H4 (cell line): ENCODE measurements around the gene WNK3. TPM values are rescaled to one million over a fixed set of nuclear protein-coding genes. Genes with fewer than 3 reads are reported as not detected.
A peak's percentile ranks its signal among the peaks of the same experiment; 100 is the strongest.
"Not testable (repeated sequence)": the region's sequence is repeated elsewhere in the genome, so short reads cannot be mapped to it uniquely, and the experiment has no call there.

Source experiments
- DNase-seq: peaks from one replicate; pipeline ENCODE4 v3.0.0-alpha.2; 2015; ENCODE audit warnings: low spot score
- total RNA-seq: library from RNA; depleted of rRNA; stranded (reverse); fragments of >200 nt; shearing (Covaris generic); gene quantifications from 2 replicates; pipeline ENCODE4 v1.2.3, GENCODE V29; 2014; rRNA removed

Gene WNK3
- total RNA-seq = 0.37 and 0.58 TPM in 2 replicates

GRCh38 chrX:54357414-54358377 is at the start of gene WNK3:
WNK3 (minus strand) TSS chrX:54358046.
- DNase-seq = peak; percentile 60

GRCh38 chrX:54407266-54407665 is 49.4 kb upstream of the WNK3 start:
- DNase-seq = no peak

- DNase-seq = no peak
Measured at GRCh38 chrX:54397113-54397512, 39.3 kb upstream of the WNK3 start.

- no peak for DNase-seq
Measured at GRCh38 chrX:54386314-54386713, 28.5 kb upstream of the WNK3 start.

GRCh38 chrX:54384661-54385060 is 26.8 kb upstream of the WNK3 start:
- DNase-seq = not testable (repeated sequence)

GRCh38 chrX:54359408-54359807 is 1.6 kb upstream of the WNK3 start:
- no peak for DNase-seq

GRCh38 chrX:54358424-54359211 is 772 bp upstream of the WNK3 start:
- no peak for DNase-seq

GRCh38 chrX:54352677-54353076 is 5.2 kb downstream of the WNK3 start:
- DNase-seq = no peak

GRCh38 chrX:54337383-54337782 is 20.5 kb downstream of the WNK3 start:
- DNase-seq = not testable (repeated sequence)

- DNase-seq = no peak
Measured at GRCh38 chrX:54325077-54325476, 32.8 kb downstream of the WNK3 start.

GRCh38 chrX:54320067-54320466 is 37.8 kb downstream of the WNK3 start:
- no peak for DNase-seq

- no peak for DNase-seq
Measured at GRCh38 chrX:54306379-54306778, 51.5 kb downstream of the WNK3 start.

GRCh38 chrX:54301516-54301915 is 56.3 kb downstream of the WNK3 start:
- DNase-seq = no peak

GRCh38 chrX:54294306-54294705 is 63.5 kb downstream of the WNK3 start:
- no peak for DNase-seq

GRCh38 chrX:54292755-54293154 is 65.1 kb downstream of the WNK3 start:
- DNase-seq = no peak

GRCh38 chrX:54291758-54292157 is 66.1 kb downstream of the WNK3 start:
- DNase-seq = no peak

GRCh38 chrX:54288968-54289367 is 68.9 kb downstream of the WNK3 start:
- DNase-seq = no peak

- DNase-seq = no peak
Measured at GRCh38 chrX:54288277-54288676, 69.6 kb downstream of the WNK3 start.

- DNase-seq = no peak
Measured at GRCh38 chrX:54281676-54282075, 76.2 kb downstream of the WNK3 start.

- no peak for DNase-seq
Measured at GRCh38 chrX:54280466-54280865, 77.4 kb downstream of the WNK3 start.

- DNase-seq = no peak
Measured at GRCh38 chrX:54271664-54272063, 86.2 kb downstream of the WNK3 start.

GRCh38 chrX:54248309-54248708 is 109.5 kb downstream of the WNK3 start:
- DNase-seq = peak; percentile 15

GRCh38 chrX:54246866-54247265 is 111.0 kb downstream of the WNK3 start:
- no peak for DNase-seq
